Parathyroid adenoma (tissue), 2 donors: Measurements from ENCODE around the gene PRXL2A.

Source experiments
- H2AFZ ChIP-seq: fragments of 300-600 bp; sonication (generic); one replicate; pipeline ENCODE4 v1.7.0; 2017; ENCODE audit warnings: antibody characterized with exemption, mild to moderate bottlenecking
- H3K27ac ChIP-seq: fragments of 300-600 bp; sonication (generic); one replicate; pipeline ENCODE4 v1.7.0; 2017
- H3K27me3 ChIP-seq: fragments of 300-600 bp; sonication (generic); one replicate; pipeline ENCODE4 v1.7.0; 2017; ENCODE audit warnings: low read length; ENCODE audit not compliant: control insufficient read depth, insufficient read depth
- H3K36me3 ChIP-seq: fragments of 300-600 bp; sonication (generic); one replicate; pipeline ENCODE4 v1.7.0; 2017; ENCODE audit warnings: low read length; ENCODE audit not compliant: control insufficient read depth, insufficient read depth
- H3K4me1 ChIP-seq: fragments of 300-600 bp; sonication (generic); one replicate; pipeline ENCODE4 v1.7.0; 2017; ENCODE audit warnings: control low read depth
- H3K4me2 ChIP-seq: fragments of 300-600 bp; sonication (generic); one replicate; pipeline ENCODE4 v1.7.0; 2017; ENCODE audit warnings: low read length
- H3K4me3 ChIP-seq: fragments of 300-600 bp; sonication (generic); one replicate; pipeline ENCODE4 v1.7.0; 2017; ENCODE audit warnings: low read depth, low read length
- H3K79me2 ChIP-seq: fragments of 300-600 bp; sonication (generic); one replicate; pipeline ENCODE4 v1.7.0; 2017; ENCODE audit warnings: control low read depth
- H3K9ac ChIP-seq: fragments of 300-600 bp; sonication (generic); one replicate; pipeline ENCODE4 v1.7.0; 2017; ENCODE audit warnings: mild to moderate bottlenecking
- H3K9me3 ChIP-seq: fragments of 300-600 bp; sonication (generic); one replicate; pipeline ENCODE4 v1.7.0; 2017; ENCODE audit warnings: low read length; ENCODE audit not compliant: control insufficient read depth
- CTCF ChIP-seq: fragments of 300-600 bp; sonication (generic); IDR thresholded peaks from one replicate; pipeline ENCODE4 v1.7.0; 2017; ENCODE audit warnings: antibody characterized with exemption, mild to moderate bottlenecking
- donor health status: primary hyperparathyroidism.

Gene PRXL2A

GRCh38 chr10:80468002-80468401, 59.7 kb downstream of the PRXL2A start:
- Histone ChIP-seq H3K4me2 (no peak overlapping the region), H3K79me2 (peaks cover 69% of the 10 kb centered on the region), H3K36me3 (no peaks in the 10 kb centered on the region), H3K27ac (peak overlapping the region; percentile 92), H2AFZ (no peak overlapping the region), H3K9me3 (no peaks in the 10 kb centered on the region), H3K4me1 (peaks cover 65% of the 10 kb centered on the region), H3K27me3 (no peaks in the 10 kb centered on the region), H3K4me3 (no peak overlapping the region), H3K9ac (no peak overlapping the region)
- no peak for TF ChIP-seq CTCF

- Histone ChIP-seq H3K4me1 (peaks cover 58% of the 10 kb centered on the region), H3K4me2 (no peak overlapping the region), H3K4me3 (no peak overlapping the region), H3K27ac (no peak overlapping the region), H3K9me3 (no peaks in the 10 kb centered on the region), H3K36me3 (no peaks in the 10 kb centered on the region), H3K9ac (no peak overlapping the region), H3K79me2 (peaks cover 61% of the 10 kb centered on the region), H2AFZ (no peak overlapping the region), H3K27me3 (no peaks in the 10 kb centered on the region)
- TF ChIP-seq CTCF: no peak
Measured at GRCh38 chr10:80468806-80469421, 60.6 kb downstream of the PRXL2A start.

- no peak overlapping the region for H3K4me2 ChIP-seq
- no peak overlapping the region for H2AFZ ChIP-seq
- no peak overlapping the region for H3K27ac ChIP-seq
- peaks cover 63% of the 10 kb centered on the region for H3K79me2 ChIP-seq
- H3K36me3 ChIP-seq: no peaks in the 10 kb centered on the region
- H3K9ac ChIP-seq: no peak overlapping the region
- no peak for TF ChIP-seq CTCF
- no peak overlapping the region for H3K4me3 ChIP-seq
- no peaks in the 10 kb centered on the region for H3K9me3 ChIP-seq
- peaks cover 57% of the 10 kb centered on the region for H3K4me1 ChIP-seq
- H3K27me3 ChIP-seq: no peaks in the 10 kb centered on the region
Measured at GRCh38 chr10:80470266-80470665, 61.9 kb downstream of the PRXL2A start.

- Histone ChIP-seq H3K4me1 (peaks cover 51% of the 10 kb centered on the region), H2AFZ (no peak overlapping the region), H3K4me2 (no peak overlapping the region), H3K9ac (no peak overlapping the region), H3K27me3 (no peaks in the 10 kb centered on the region), H3K27ac (no peak overlapping the region), H3K4me3 (no peak overlapping the region), H3K36me3 (no peaks in the 10 kb centered on the region), H3K9me3 (no peaks in the 10 kb centered on the region), H3K79me2 (peaks cover 63% of the 10 kb centered on the region)
- no peak for TF ChIP-seq CTCF
Measured at GRCh38 chr10:80471001-80471400, 62.6 kb downstream of the PRXL2A start.

GRCh38 chr10:80471715-80472233, 63.4 kb downstream of the PRXL2A start:
- Histone ChIP-seq H3K9ac (no peak overlapping the region), H3K27me3 (no peaks in the 10 kb centered on the region), H3K9me3 (no peaks in the 10 kb centered on the region), H3K4me3 (no peak overlapping the region), H2AFZ (no peak overlapping the region), H3K79me2 (peaks cover 60% of the 10 kb centered on the region), H3K4me1 (peaks cover 43% of the 10 kb centered on the region), H3K27ac (peak overlapping the region; percentile 62), H3K36me3 (no peaks in the 10 kb centered on the region), H3K4me2 (no peak overlapping the region)
- no peak for TF ChIP-seq CTCF
